ENCODE results near the gene CAMSAP2. TPM values are rescaled to one million over a fixed set of nuclear protein-coding genes. Genes with fewer than 3 reads are reported as not detected.

CAMSAP2 gene
- total RNA-seq, 1 donor from 2014 or later: 43.9 TPM

GRCh38 chr1:200872446-200873115, 133.9 kb downstream of the CAMSAP2 start, which contains the start of gene GPR25:
GPR25 (plus strand) TSS chr1:200872981; CDS start chr1:200873038, 57 bp downstream.
- no peak for TF ChIP-seq EZH2phosphoT487 (IDR thresholded peaks at IDR 0.05)
- Histone ChIP-seq H4K20me1 (ENCODE audit: low read depth) (no peaks in the 10 kb centered on the region), H3K27ac (no peak within 1 kb of the TSS), H3K9me3 (ENCODE audit: low read depth) (no peaks in the 10 kb centered on the region), H3F3A (ENCODE audit: low read depth) (peaks cover 2% of the 10 kb centered on the region), H3K9ac (no peak within 1 kb of the TSS), H2AFZ (replicated peaks) (no peak within 1 kb of the TSS), H3K4me2 (no peak within 1 kb of the TSS), H3K4me1 (peaks cover 18% of the 10 kb centered on the region), H3K79me2 (ENCODE audit: low read depth) (no peaks in the 10 kb centered on the region), H3K4me3 (no peak within 1 kb of the TSS), H3K27me3 (no peaks in the 10 kb centered on the region), H3K36me3 (no peaks in the 10 kb centered on the region)
- DNase-seq (ENCODE audit: low spot score): no peak
- peaks cover 2% of the 10 kb centered on the region for H3K36me3 Mint-ChIP-seq
- no peak within 1 kb of the TSS for H3K4me3 Mint-ChIP-seq
- peaks cover 2% of the 10 kb centered on the region for H3K9me3 Mint-ChIP-seq
- H3K27me3 Mint-ChIP-seq (ENCODE audit: insufficient read depth, low read depth): peaks cover 2% of the 10 kb centered on the region
- peaks cover 22% of the 10 kb centered on the region for H3K4me1 Mint-ChIP-seq
- no peak within 1 kb of the TSS for H3K27ac Mint-ChIP-seq

- no peak overlapping the region for H3K27ac Mint-ChIP-seq
- H3K4me2 ChIP-seq: no peak overlapping the region
- H3K9me3 ChIP-seq (ENCODE audit: low read depth): no peaks in the 10 kb centered on the region
- no peaks in the 10 kb centered on the region for H3F3A ChIP-seq (ENCODE audit: low read depth)
- peaks cover 2% of the 10 kb centered on the region for H3K9me3 Mint-ChIP-seq
- no peak overlapping the region for H3K9ac ChIP-seq
- H3K27me3 Mint-ChIP-seq (ENCODE audit: insufficient read depth, low read depth): peaks cover 2% of the 10 kb centered on the region
- H3K27ac ChIP-seq: no peak overlapping the region
- no peak for TF ChIP-seq EZH2phosphoT487 (IDR thresholded peaks at IDR 0.05)
- no peak for TF ChIP-seq CTCF (IDR thresholded peaks at IDR 0.05)
- TF ChIP-seq EZH2 (IDR thresholded peaks at IDR 0.05): no peak
- H3K4me1 Mint-ChIP-seq: peaks cover 22% of the 10 kb centered on the region
- H3K4me3 Mint-ChIP-seq: no peak overlapping the region
- no peak for DNase-seq (ENCODE audit: low spot score)
- no peak overlapping the region for H3K4me3 ChIP-seq
- peaks cover 22% of the 10 kb centered on the region for H3K4me1 ChIP-seq
- H2AFZ ChIP-seq (replicated peaks): no peak overlapping the region
- H4K20me1 ChIP-seq (ENCODE audit: low read depth): no peaks in the 10 kb centered on the region
- H3K27me3 ChIP-seq: no peaks in the 10 kb centered on the region
- peaks cover 2% of the 10 kb centered on the region for H3K36me3 Mint-ChIP-seq
- no peaks in the 10 kb centered on the region for H3K79me2 ChIP-seq (ENCODE audit: low read depth)
- no peaks in the 10 kb centered on the region for H3K36me3 ChIP-seq
Measured at GRCh38 chr1:200873116-200873670, 134.5 kb downstream of the CAMSAP2 start.

GRCh38 chr1:200873671-200874397, 135.1 kb downstream of the CAMSAP2 start:
- Histone ChIP-seq H3K4me1 (peaks cover 22% of the 10 kb centered on the region), H4K20me1 (ENCODE audit: low read depth) (no peaks in the 10 kb centered on the region), H3K27me3 (no peaks in the 10 kb centered on the region), H3K4me3 (no peak overlapping the region), H2AFZ (replicated peaks) (no peak overlapping the region), H3K9me3 (ENCODE audit: low read depth) (no peaks in the 10 kb centered on the region), H3K79me2 (ENCODE audit: low read depth) (no peaks in the 10 kb centered on the region), H3K9ac (no peak overlapping the region), H3K27ac (no peak overlapping the region), H3K36me3 (no peaks in the 10 kb centered on the region), H3K4me2 (no peak overlapping the region), H3F3A (ENCODE audit: low read depth) (no peaks in the 10 kb centered on the region)
- Mint-ChIP-seq H3K36me3 (peaks cover 2% of the 10 kb centered on the region), H3K27me3 (ENCODE audit: insufficient read depth, low read depth) (peaks cover 2% of the 10 kb centered on the region), H3K4me3 (no peak overlapping the region), H3K9me3 (peaks cover 2% of the 10 kb centered on the region), H3K4me1 (peaks cover 22% of the 10 kb centered on the region), H3K27ac (no peak overlapping the region)
- TF ChIP-seq CTCF (IDR thresholded peaks at IDR 0.05) (no peak), EZH2 (IDR thresholded peaks at IDR 0.05) (no peak), EZH2phosphoT487 (IDR thresholded peaks at IDR 0.05) (no peak)
- no peak for DNase-seq (ENCODE audit: low spot score)

Data from neural progenitor cell (in vitro differentiated cells).